Naive thymus-derived CD4-positive, alpha-beta T cell (primary cell): Measurements from ENCODE around the gene PTS. TPM values are rescaled to one million over a fixed set of nuclear protein-coding genes. Genes with fewer than 3 reads are reported as not detected.

Experiments
- ATAC-seq: fragments of 150-1000 bp; cut with Tn5 transposase; 2 replicates; pipeline ENCODE4 v1.10.0; 2021; ENCODE audit warnings: mild to moderate bottlenecking, moderate library complexity
- CTCF ChIA-PET: fragments of 350-600 bp; sonication (Branson Sonifier 250); formaldehyde crosslinking; loops from one replicate; lab custom pipeline; 2021; ENCODE audit warnings: antibody characterized with exemption; lab: Charles Lee
- POLR2A ChIA-PET: fragments of 350-600 bp; sonication (Branson Sonifier 250); formaldehyde crosslinking; loops from one replicate; lab custom pipeline; 2021; ENCODE audit warnings: antibody characterized with exemption, inconsistent platforms; lab: Charles Lee
- DNase-seq, 9 donors: peaks; one replicate each; pipeline versions ENCODE4 v3.0.0 to v3.0.0-alpha.2; 2020 to 2022; ENCODE audit warnings: mixed read lengths in 1 of 9
- H3K27ac ChIP-seq: one replicate; pipeline ENCODE4 v1.7.0; 2013; ENCODE audit warnings: mild to moderate bottlenecking, low read depth, low read length, moderate library complexity
- H3K27me3 ChIP-seq, 2 donors: one replicate each; pipeline ENCODE4 v1.7.0; 2013; ENCODE audit warnings: low read length in 2 of 2, mild to moderate bottlenecking in 2 of 2, moderate library complexity in 2 of 2; ENCODE audit not compliant: control insufficient read depth in 2 of 2, insufficient read depth in 2 of 2
- H3K36me3 ChIP-seq, 3 experiments: 1 replicate in 2 of 3; 2 replicates in 1 of 3; pipeline ENCODE4 v1.7.0; 2013; ENCODE audit warnings: low read length in 3 of 3, mild to moderate bottlenecking in 3 of 3, moderate library complexity in 1 of 3; ENCODE audit not compliant: insufficient read depth in 3 of 3, control insufficient read depth in 2 of 3
- H3K4me1 ChIP-seq, 2 donors: one replicate each; pipeline ENCODE4 v1.7.0; 2013; ENCODE audit warnings: low read length in 2 of 2, mild to moderate bottlenecking in 2 of 2, moderate library complexity in 1 of 2; ENCODE audit not compliant: control insufficient read depth in 2 of 2, insufficient read depth in 2 of 2
- H3K4me3 ChIP-seq: 2 replicates; pipeline ENCODE4 v1.7.0; 2013; ENCODE audit warnings: mild to moderate bottlenecking, low read length
- H3K9me3 ChIP-seq, 3 experiments: 1 replicate in 2 of 3; 2 replicates in 1 of 3; pipeline ENCODE4 v1.7.0; 2013; ENCODE audit warnings: low read length in 3 of 3; ENCODE audit not compliant: control insufficient read depth in 2 of 3
- H3K27ac Mint-ChIP-seq, 9 donors: one replicate each; pipeline ENCODE4 v1.8.0; 2020 to 2022; ENCODE audit warnings: mixed read lengths in 9 of 9, mild to moderate bottlenecking in 8 of 9, moderate library complexity in 5 of 9, inconsistent platforms in 2 of 9
- H3K27me3 Mint-ChIP-seq, 5 donors: one replicate each; pipeline ENCODE4 v1.8.0; 2021 to 2022; ENCODE audit warnings: mixed read lengths in 5 of 5, mild to moderate bottlenecking in 1 of 5
- H3K36me3 Mint-ChIP-seq, 5 donors: one replicate each; pipeline ENCODE4 v1.8.0; 2020 to 2022; ENCODE audit warnings: mixed read lengths in 5 of 5, mild to moderate bottlenecking in 3 of 5, inconsistent platforms in 1 of 5
- H3K4me1 Mint-ChIP-seq, 7 donors: one replicate each; pipeline ENCODE4 v1.8.0; 2020 to 2022; ENCODE audit warnings: mixed read lengths in 7 of 7, mild to moderate bottlenecking in 3 of 7, inconsistent platforms in 1 of 7
- H3K4me3 Mint-ChIP-seq, 10 donors: one replicate each; pipeline ENCODE4 v1.8.0; 2020 to 2022; ENCODE audit warnings: mild to moderate bottlenecking in 10 of 10, mixed read lengths in 10 of 10, moderate library complexity in 6 of 10, inconsistent platforms in 2 of 10
- H3K9me3 Mint-ChIP-seq, 11 donors: one replicate each; pipeline ENCODE4 v1.8.0; 2020 to 2022; ENCODE audit warnings: mixed read lengths in 11 of 11, mild to moderate bottlenecking in 4 of 11, inconsistent platforms in 1 of 11, moderate library complexity in 1 of 11
- intact Hi-C, 2 donors: fragments of 100-400 bp; cut with micrococcal nuclease; formaldehyde crosslinking; loops; one replicate each; pipeline ENCODE4 v1.15.1; 2023
- polyA plus RNA-seq, 2 donors: library from polyadenylated mRNA; unstranded; fragments of 300-500 nt; fragmentation: Illumina TruSeq; gene quantifications; one replicate each; pipeline ENCODE4 v1.2.3, GENCODE V29; 2021
- total RNA-seq, 6 experiments: library from RNA in 5 of 6; stranded (reverse) in 5 of 6; gene quantifications; 1 replicate in 5 of 6; 2 replicates in 1 of 6; pipeline ENCODE4 v1.2.3 and lab custom pipeline; 2021 to 2026

The PTS gene
- total and polyA plus RNA-seq, 7 experiments from 2014 or later, result 3.7 to 71.3 (median 23.1) TPM

GRCh38 chr11:112241486-112241885 is 15.3 kb downstream of the PTS start:
- no peaks in the 10 kb centered on the region for H3K4me1 ChIP-seq
- ChIA-PET CTCF (no interaction called here), POLR2A (no interaction called here)
- Mint-ChIP-seq H3K27me3 (peaks cover 0 to 4% (median 0%) of the 10 kb centered on the region in 5 donors), H3K36me3 (peaks cover 29 to 67% (median 51%) of the 10 kb centered on the region in 5 donors), H3K9me3 (peaks cover 1 to 33% (median 14%) of the 10 kb centered on the region in 11 donors), H3K4me3 (no peak overlapping the region), H3K27ac (no peak overlapping the region), H3K4me1 (no peaks in the 10 kb centered on the region)
- no peaks in the 10 kb centered on the region for H3K27me3 ChIP-seq
- no peak overlapping the region for H3K27ac ChIP-seq
- no peak for ATAC-seq
- intact Hi-C loops, result no loop called here
- DNase-seq, result no peak
- no peak overlapping the region for H3K4me3 ChIP-seq
- peaks cover 0 to 38% (median 9%) of the 10 kb centered on the region in 3 experiments for H3K36me3 ChIP-seq
- H3K9me3 ChIP-seq, result no peaks in the 10 kb centered on the region

GRCh38 chr11:112247201-112247600 is 21.0 kb downstream of the PTS start:
- no peak overlapping the region for H3K4me3 Mint-ChIP-seq
- H3K4me3 ChIP-seq, result no peak overlapping the region
- peaks cover 0 to 4% (median 0%) of the 10 kb centered on the region in 5 donors for H3K27me3 Mint-ChIP-seq
- H3K9me3 Mint-ChIP-seq, result peaks cover 1 to 32% (median 13%) of the 10 kb centered on the region in 11 donors
- no peaks in the 10 kb centered on the region for H3K27me3 ChIP-seq
- POLR2A ChIA-PET, result no interaction called here
- CTCF ChIA-PET, result no interaction called here
- H3K36me3 ChIP-seq, result no peaks in the 10 kb centered on the region
- H3K9me3 ChIP-seq, result no peaks in the 10 kb centered on the region
- no peak overlapping the region for H3K27ac ChIP-seq
- intact Hi-C loops, result no loop called here
- ATAC-seq (no peak), DNase-seq (no peak)
- no peaks in the 10 kb centered on the region for H3K4me1 ChIP-seq
- H3K27ac Mint-ChIP-seq, result no peak overlapping the region
- H3K4me1 Mint-ChIP-seq, result no peaks in the 10 kb centered on the region
- H3K36me3 Mint-ChIP-seq, result peaks cover 15 to 30% (median 25%) of the 10 kb centered on the region in 5 donors

GRCh38 chr11:112248201-112248600 is 22.0 kb downstream of the PTS start:
- H3K9me3 ChIP-seq, result no peaks in the 10 kb centered on the region
- POLR2A ChIA-PET, result no interaction called here
- DNase-seq, result no peak
- no peak overlapping the region for H3K4me3 ChIP-seq
- no peak for ATAC-seq
- H3K4me3 Mint-ChIP-seq, result no peak overlapping the region
- H3K36me3 Mint-ChIP-seq, result peaks cover 10 to 26% (median 16%) of the 10 kb centered on the region in 5 donors
- H3K27ac Mint-ChIP-seq, result no peak overlapping the region
- no peaks in the 10 kb centered on the region for H3K27me3 ChIP-seq
- H3K9me3 Mint-ChIP-seq, result peaks cover 1 to 23% (median 9%) of the 10 kb centered on the region in 11 donors
- no peaks in the 10 kb centered on the region for H3K36me3 ChIP-seq
- intact Hi-C loops, result no loop called here
- CTCF ChIA-PET, result no interaction called here
- H3K4me1 Mint-ChIP-seq, result no peaks in the 10 kb centered on the region
- no peaks in the 10 kb centered on the region for H3K4me1 ChIP-seq
- H3K27ac ChIP-seq, result no peak overlapping the region
- peaks cover 0 to 4% (median 0%) of the 10 kb centered on the region in 5 donors for H3K27me3 Mint-ChIP-seq

GRCh38 chr11:112249871-112250610 is 23.8 kb downstream of the PTS start:
- CTCF ChIA-PET, result no interaction called here

GRCh38 chr11:112253605-112254242 is 27.5 kb downstream of the PTS start:
- no peak overlapping the region for H3K27ac Mint-ChIP-seq

More at GRCh38 chr11:112249871-112250610, 23.8 kb downstream of the PTS start:
- DNase-seq, result no peak
- intact Hi-C loops, result no loop called here
- no peaks in the 10 kb centered on the region for H3K4me1 Mint-ChIP-seq
- peaks cover 0 to 17% (median 6%) of the 10 kb centered on the region in 5 donors for H3K36me3 Mint-ChIP-seq
- peaks cover 0 to 2% (median 0%) of the 10 kb centered on the region in 5 donors for H3K27me3 Mint-ChIP-seq
- Histone ChIP-seq H3K27me3 (no peaks in the 10 kb centered on the region), H3K4me1 (no peaks in the 10 kb centered on the region), H3K9me3 (no peaks in the 10 kb centered on the region), H3K36me3 (no peaks in the 10 kb centered on the region), H3K27ac (no peak overlapping the region), H3K4me3 (no peak overlapping the region)
- H3K9me3 Mint-ChIP-seq, result peaks cover 0 to 11% (median 4%) of the 10 kb centered on the region in 11 donors
- ATAC-seq, result no peak
- H3K4me3 Mint-ChIP-seq, result no peak overlapping the region
- POLR2A ChIA-PET, result no interaction called here
- no peak overlapping the region for H3K27ac Mint-ChIP-seq

GRCh38 chr11:112255067-112255720 is 29.0 kb downstream of the PTS start:
- peaks cover 0 to 15% (median 0%) of the 10 kb centered on the region in 5 donors for H3K36me3 Mint-ChIP-seq
- Histone ChIP-seq H3K4me1 (no peaks in the 10 kb centered on the region), H3K27me3 (no peaks in the 10 kb centered on the region), H3K36me3 (no peaks in the 10 kb centered on the region), H3K4me3 (no peak overlapping the region), H3K27ac (no peak overlapping the region), H3K9me3 (no peaks in the 10 kb centered on the region)
- no peak overlapping the region for H3K4me3 Mint-ChIP-seq
- CTCF ChIA-PET, result no interaction called here
- no peak overlapping the region for H3K27ac Mint-ChIP-seq
- ATAC-seq (peak; percentile 19), DNase-seq (no peak)
- intact Hi-C loops, result no loop called here
- H3K27me3 Mint-ChIP-seq, result no peaks in the 10 kb centered on the region
- POLR2A ChIA-PET, result no interaction called here
- no peaks in the 10 kb centered on the region for H3K4me1 Mint-ChIP-seq
- no peaks in the 10 kb centered on the region for H3K9me3 Mint-ChIP-seq

More at GRCh38 chr11:112253605-112254242, 27.5 kb downstream of the PTS start:
- DNase-seq (no peak), ATAC-seq (no peak)
- Histone ChIP-seq H3K36me3 (no peaks in the 10 kb centered on the region), H3K9me3 (no peaks in the 10 kb centered on the region), H3K4me1 (no peaks in the 10 kb centered on the region), H3K4me3 (no peak overlapping the region), H3K27ac (no peak overlapping the region), H3K27me3 (no peaks in the 10 kb centered on the region)
- Mint-ChIP-seq H3K27me3 (no peaks in the 10 kb centered on the region), H3K4me1 (no peaks in the 10 kb centered on the region), H3K4me3 (no peak overlapping the region), H3K9me3 (no peaks in the 10 kb centered on the region), H3K36me3 (peaks cover 0 to 22% (median 3%) of the 10 kb centered on the region in 5 donors)
- ChIA-PET CTCF (interaction anchor here (1.0 kb wide), 1 partner anchor 26 kb away, joined by 3 read pairs; no protein-coding TSS in a partner anchor), POLR2A (no interaction called here)
- intact Hi-C loops, result no loop called here
